NCI-H1694 treated with DMSO at 0.1 percent for 48 hours (cell line): ENCODE data around the gene SH2D3C.

Source experiments
- DNase-seq: peaks from one replicate; lab custom pipeline; 2025; lab: John Stamatoyannopoulos, UW

The SH2D3C gene

GRCh38 chr9:127739614-127740330 is 38.7 kb downstream of the SH2D3C start:
- no peak for DNase-seq

- no peak for DNase-seq
Observed at GRCh38 chr9:127738666-127739065, 39.8 kb downstream of the SH2D3C start.

- DNase-seq = no peak
Observed at GRCh38 chr9:127735530-127736185, 42.8 kb downstream of the SH2D3C start.

- peak; percentile 93 for DNase-seq
Observed at GRCh38 chr9:127734747-127735529, 43.5 kb downstream of the SH2D3C start, which contains the start of gene TOR2A. TSS of gene TOR2A (minus strand) at chr9:127735294. CDS start at chr9:127735270, 24 bp downstream.

- DNase-seq = no peak
Observed at GRCh38 chr9:127734247-127734746, 44.2 kb downstream of the SH2D3C start.

- DNase-seq = no peak
Observed at GRCh38 chr9:127733614-127734013, 44.9 kb downstream of the SH2D3C start.

- no peak for DNase-seq
Observed at GRCh38 chr9:127732444-127732843, 46.0 kb downstream of the SH2D3C start.

GRCh38 chr9:127731938-127732337 is 46.5 kb downstream of the SH2D3C start:
- DNase-seq = no peak

GRCh38 chr9:127730799-127731410 is 47.6 kb downstream of the SH2D3C start:
- DNase-seq = no peak

- DNase-seq = no peak
Observed at GRCh38 chr9:127730262-127730661, 48.2 kb downstream of the SH2D3C start.

GRCh38 chr9:127729522-127730256 is 48.8 kb downstream of the SH2D3C start:
- DNase-seq = no peak

GRCh38 chr9:127728808-127729207 is 49.7 kb downstream of the SH2D3C start:
- DNase-seq = no peak

GRCh38 chr9:127726871-127727270 is 51.6 kb downstream of the SH2D3C start:
- no peak for DNase-seq

GRCh38 chr9:127724012-127724411 is 54.5 kb downstream of the SH2D3C start:
- DNase-seq = no peak

- DNase-seq = no peak
Observed at GRCh38 chr9:127723444-127723843, 55.0 kb downstream of the SH2D3C start.

GRCh38 chr9:127723013-127723412 is 55.5 kb downstream of the SH2D3C start:
- no peak for DNase-seq

GRCh38 chr9:127722055-127722745 is 56.3 kb downstream of the SH2D3C start:
- no peak for DNase-seq

GRCh38 chr9:127721391-127721821 is 57.1 kb downstream of the SH2D3C start:
- no peak for DNase-seq

GRCh38 chr9:127720865-127721227 is 57.6 kb downstream of the SH2D3C start:
- no peak for DNase-seq

- DNase-seq = no peak
Observed at GRCh38 chr9:127720031-127720864, 58.2 kb downstream of the SH2D3C start.
